ENCODE results near the gene CYB5R3.

The CYB5R3 gene

GRCh38 chr22:42645341-42645937, 3.8 kb downstream of the CYB5R3 start:
- no peak for DNase-seq

DNA sequence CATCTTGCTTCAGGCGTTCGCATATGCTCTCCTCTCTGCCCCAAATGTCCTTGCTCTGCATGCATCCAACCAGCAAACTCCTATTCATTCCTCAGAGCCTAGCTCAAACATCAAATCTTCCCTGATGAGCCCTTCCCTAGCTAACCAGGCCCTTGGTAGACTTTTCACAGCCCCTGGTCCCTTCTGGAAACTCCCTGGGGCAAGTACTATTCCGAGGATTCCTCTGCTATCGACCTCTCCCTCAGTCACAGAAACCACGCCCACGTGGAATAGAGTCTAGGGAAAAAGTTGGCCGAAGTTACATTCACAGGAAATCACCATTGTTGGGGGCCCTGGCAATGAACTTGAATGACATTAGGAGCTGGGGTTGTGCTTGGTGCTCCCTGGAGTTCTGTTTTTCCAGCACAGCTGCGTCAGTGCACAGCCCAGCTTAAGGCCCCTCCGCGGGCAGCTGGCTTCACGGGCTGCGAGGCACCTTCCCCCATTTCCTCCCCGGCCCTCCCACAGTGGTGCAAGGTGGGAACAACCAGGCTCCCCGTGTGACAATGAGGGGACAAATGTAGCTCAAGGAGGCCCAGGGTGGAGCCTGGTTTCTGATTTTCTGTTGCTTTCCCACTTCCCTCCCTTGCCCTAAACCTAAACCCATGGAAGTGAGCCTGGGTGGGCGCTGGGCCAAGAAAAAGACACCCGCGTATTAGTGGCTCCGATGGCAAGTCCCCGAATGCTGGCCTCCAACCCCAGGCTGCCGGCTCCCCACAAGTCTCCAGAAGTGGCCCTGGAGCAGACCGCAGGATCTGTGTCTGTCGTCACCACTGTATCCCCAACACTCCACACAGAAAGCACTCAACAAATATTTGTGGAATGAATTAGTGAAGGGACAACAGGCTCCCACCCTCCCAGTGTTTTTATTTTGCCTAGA, 4.5 kb downstream of the CYB5R3 start:
- DNase-seq, result no peak

GRCh38 chr22:42643634-42644421, 5.4 kb downstream of the CYB5R3 start:
- DNase-seq, result no peak

GRCh38 chr22:42642806-42643633, 6.2 kb downstream of the CYB5R3 start:
- no peak for DNase-seq

DNA sequence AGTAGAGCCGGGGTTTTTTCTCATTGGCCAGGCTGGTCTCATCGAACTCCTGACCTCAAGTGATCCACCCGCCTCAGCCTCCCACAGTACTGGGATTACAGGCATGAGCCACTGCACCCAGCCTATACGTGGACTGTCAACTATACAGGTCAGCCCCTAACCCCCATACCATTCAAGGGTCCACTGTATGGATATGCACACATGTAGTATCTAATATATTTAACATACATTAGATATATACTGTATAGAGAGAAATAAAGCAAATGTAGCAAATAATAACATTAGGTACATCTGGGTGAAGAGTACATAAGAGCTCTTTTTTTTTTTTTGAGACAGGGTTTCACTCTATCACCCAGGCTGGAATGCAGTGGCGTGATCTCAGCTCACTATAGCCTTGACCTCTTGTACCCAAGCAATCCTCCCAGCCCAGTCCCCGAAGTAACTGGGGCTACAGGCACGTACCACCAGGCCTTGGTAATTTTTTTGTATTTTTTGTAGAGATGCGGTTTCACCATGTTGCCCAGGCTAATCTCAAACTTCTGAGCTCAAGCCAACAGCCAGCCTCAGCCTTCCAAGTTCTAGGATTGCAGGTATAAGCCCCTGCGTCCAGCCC, 7.3 kb downstream of the CYB5R3 start:
- DNase-seq, result no peak

GRCh38 chr22:42639541-42640241, 9.5 kb downstream of the CYB5R3 start:
- no peak for DNase-seq

GRCh38 chr22:42637555-42637954, 11.6 kb downstream of the CYB5R3 start:
- no peak for DNase-seq

DNA sequence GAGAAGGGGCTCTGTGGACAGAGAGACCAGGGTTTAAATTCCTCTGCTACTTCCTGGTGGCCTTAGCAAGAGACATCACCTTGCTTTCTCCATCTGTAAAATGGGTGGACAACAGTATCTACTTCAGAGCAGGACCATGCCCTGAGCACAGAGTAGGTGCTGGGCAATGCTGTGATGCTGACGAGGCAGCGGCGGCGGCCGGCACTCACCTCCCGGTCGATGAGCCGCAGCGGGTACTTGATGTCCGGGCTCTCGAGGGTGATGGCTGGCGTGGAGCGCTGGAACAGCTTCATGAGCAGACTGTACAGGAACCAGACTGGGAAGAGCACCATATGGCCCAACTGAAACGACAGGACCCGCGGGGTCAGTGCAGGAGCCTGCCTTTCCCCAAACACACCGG, 12.7 kb downstream of the CYB5R3 start:
- DNase-seq, result no peak

DNA sequence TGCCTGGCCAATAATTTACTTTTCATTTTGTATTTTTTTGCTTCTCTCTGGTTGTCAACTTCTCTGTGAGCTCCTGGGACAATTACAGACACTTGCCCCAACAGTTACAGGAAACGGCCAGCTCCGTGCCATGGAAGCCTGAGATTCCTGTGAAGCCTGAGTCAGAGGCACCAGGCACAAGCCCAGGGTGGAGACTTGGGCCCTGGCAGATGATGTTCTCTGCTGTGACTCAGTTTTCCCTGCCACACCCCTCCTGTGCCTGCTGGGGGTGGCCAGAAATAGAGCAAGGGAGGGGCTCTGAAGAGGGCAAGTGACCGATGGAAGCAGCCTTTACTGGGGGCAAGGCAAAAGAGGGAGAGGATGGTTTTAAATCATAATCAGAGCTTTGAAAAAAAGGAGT, 13.7 kb downstream of the CYB5R3 start:
- no peak for DNase-seq

- DNase-seq, result no peak
Measured at GRCh38 chr22:42633013-42633412, 16.2 kb downstream of the CYB5R3 start.

GRCh38 chr22:42632096-42632495, 17.1 kb downstream of the CYB5R3 start:
- DNase-seq, result no peak

DNA sequence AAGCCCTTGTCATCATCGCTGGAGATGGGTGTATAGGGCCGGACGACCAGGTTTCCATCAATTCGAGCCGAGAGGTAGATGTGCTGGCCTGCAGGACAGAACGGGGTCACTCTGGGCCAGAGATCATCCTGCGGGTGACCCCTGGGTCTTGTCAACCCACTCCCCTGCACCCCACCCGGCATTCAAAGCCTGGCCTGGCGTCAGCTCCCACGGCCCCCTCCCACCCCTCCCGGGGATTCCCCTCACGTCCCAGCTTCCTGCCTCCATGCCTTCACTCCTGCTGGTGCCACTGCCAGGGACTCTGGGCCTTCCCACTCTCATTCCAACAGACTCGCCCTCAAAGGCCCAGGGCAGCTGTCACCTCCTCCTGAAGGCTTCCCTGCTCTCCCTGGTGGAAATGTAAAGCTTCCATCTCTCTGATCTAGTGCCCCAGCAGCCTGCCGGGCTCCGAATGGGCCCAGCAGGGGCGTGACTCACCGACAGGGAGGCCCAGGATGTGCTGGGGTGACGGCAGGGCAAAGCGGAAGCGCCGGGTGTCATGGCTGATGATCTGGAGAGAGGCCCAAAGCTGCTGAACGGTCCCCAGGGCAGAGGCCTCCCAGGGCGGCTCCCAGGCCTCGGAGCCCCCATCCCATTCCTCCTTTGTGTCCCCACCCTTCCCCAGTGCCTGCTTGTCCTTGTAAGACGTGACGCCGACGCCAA, 18.1 kb downstream of the CYB5R3 start:
- no peak for DNase-seq

DNA sequence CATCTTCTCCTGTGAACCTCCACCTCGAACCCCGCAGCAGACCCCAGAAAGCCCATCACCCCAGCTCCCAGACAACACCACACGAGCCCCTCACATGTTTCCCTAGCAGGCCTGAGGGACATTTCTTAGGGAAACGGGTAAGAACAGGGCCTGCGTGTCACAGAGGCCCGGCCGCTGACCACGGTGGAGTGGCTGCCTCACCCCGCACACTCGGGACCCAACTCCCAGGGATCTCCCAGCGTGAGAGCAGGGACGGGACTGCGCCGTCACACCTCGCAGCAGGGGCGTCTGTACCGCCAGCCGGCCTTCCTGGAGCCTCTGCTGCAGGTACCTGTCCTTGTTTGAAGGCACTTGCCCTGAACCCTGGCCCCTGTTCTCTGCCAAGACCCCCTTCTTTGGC, 19.0 kb downstream of the CYB5R3 start:
- DNase-seq, result no peak

- DNase-seq, result no peak
Measured at GRCh38 chr22:42627981-42628380, 21.2 kb downstream of the CYB5R3 start.

GRCh38 chr22:42626951-42627625, 22.1 kb downstream of the CYB5R3 start:
- no peak for DNase-seq

- no peak for DNase-seq
Measured at GRCh38 chr22:42626431-42626830, 22.8 kb downstream of the CYB5R3 start.

GRCh38 chr22:42625416-42625815, 23.8 kb downstream of the CYB5R3 start:
- no peak for DNase-seq

GRCh38 chr22:42624551-42625106, 24.6 kb downstream of the CYB5R3 start:
- DNase-seq, result no peak

GRCh38 chr22:42623756-42624441, 25.3 kb downstream of the CYB5R3 start:
- DNase-seq, result no peak

Measured in central memory CD4-positive, alpha-beta T cell (primary cell).